ENCODE results near the gene SLC22A3. TPM values are rescaled to one million over a fixed set of nuclear protein-coding genes. Genes with fewer than 3 reads are reported as not detected.

Gene SLC22A3
- total RNA-seq, 1 experiment from 2014 or later, result 4.1 TPM

GRCh38 chr6:160319246-160319645 lies 28.9 kb upstream of the SLC22A3 start:
- no peak for TF ChIP-seq ESRRA (CRISPR knock-in tag; IDR thresholded peaks at IDR 0.05; ENCODE audit: borderline replicate concordance)
- TF ChIP-seq GTF2I (CRISPR knock-in tag; conservative IDR thresholded peaks at IDR 0.05), result no peak
- no peak for TF ChIP-seq NFYB (CRISPR knock-in tag; conservative IDR thresholded peaks at IDR 0.05; ENCODE audit: low read depth)
- TF ChIP-seq TP53 (CRISPR knock-in tag; IDR thresholded peaks at IDR 0.05), result no peak
- Mint-ChIP-seq H3K27ac (no peak overlapping the region), H3K4me1 (no peaks in the 10 kb centered on the region), H3K36me3 (peaks cover 3% of the 10 kb centered on the region; the same call in 1 of the 2 replicates), H3K27me3 (ENCODE audit: low read depth) (no peaks in the 10 kb centered on the region), H3K4me3 (no peak overlapping the region), H3K9me3 (peaks cover 21% of the 10 kb centered on the region)
- ChIA-PET CTCF (no interaction called here), POLR2A (no interaction called here)
- ATAC-seq (no peak), DNase-seq (ENCODE audit: low spot score) (no peak)

- Mint-ChIP-seq H3K9me3 (peaks cover 18% of the 10 kb centered on the region), H3K27ac (no peak overlapping the region), H3K4me3 (no peak overlapping the region), H3K36me3 (peaks cover 3% of the 10 kb centered on the region; the same call in 1 of the 2 replicates), H3K27me3 (ENCODE audit: low read depth) (no peaks in the 10 kb centered on the region), H3K4me1 (no peaks in the 10 kb centered on the region)
- ATAC-seq, result no peak
- ChIA-PET CTCF (no interaction called here), POLR2A (no interaction called here)
- TF ChIP-seq JAZF1 (CRISPR knock-in tag; IDR thresholded peaks at IDR 0.05) (no peak), PREB (CRISPR knock-in tag; IDR thresholded peaks at IDR 0.05; ENCODE audit: borderline replicate concordance) (no peak), EMX1 (CRISPR knock-in tag; IDR thresholded peaks at IDR 0.05) (no peak)
- no peak for DNase-seq (ENCODE audit: low spot score)
These were observed 26.3 kb upstream of the SLC22A3 start for GRCh38 chr6:160321729-160322505.

GRCh38 chr6:160327981-160328380 lies 20.2 kb upstream of the SLC22A3 start:
- ATAC-seq (no peak), DNase-seq (ENCODE audit: low spot score) (no peak)
- Mint-ChIP-seq H3K36me3 (0 out of 2 replicates have a peak, but pooled peaks cover 3% of the 10 kb centered on the region), H3K9me3 (peaks cover 10% of the 10 kb centered on the region; the same call in 1 of the 2 replicates), H3K4me1 (no peaks in the 10 kb centered on the region; the same call in 1 of the 2 replicates), H3K4me3 (no peak overlapping the region), H3K27ac (no peak overlapping the region), H3K27me3 (ENCODE audit: low read depth) (peaks cover 3% of the 10 kb centered on the region; the same call in 1 of the 2 replicates)
- ChIA-PET CTCF (no interaction called here), POLR2A (no interaction called here)
- no peak for TF ChIP-seq ETV6 (CRISPR knock-in tag; IDR thresholded peaks at IDR 0.05)
- TF ChIP-seq CREM (CRISPR knock-in tag; IDR thresholded peaks at IDR 0.05), result no peak
- TF ChIP-seq TEAD1 (CRISPR knock-in tag; IDR thresholded peaks at IDR 0.05), result no peak
- no peak for TF ChIP-seq TCF7 (CRISPR knock-in tag; IDR thresholded peaks at IDR 0.05; ENCODE audit: low read depth)
- no peak for TF ChIP-seq PRDM15 (CRISPR knock-in tag; IDR thresholded peaks at IDR 0.05)

- no peak for ATAC-seq
- H3K4me1 Mint-ChIP-seq, result no peaks in the 10 kb centered on the region; the same call in 1 of the 2 replicates
- CTCF ChIA-PET, result interaction anchor here (1.0 kb wide), 1 partner anchor 12 kb away, joined by 3 read pairs; no protein-coding TSS in a partner anchor
- TF ChIP-seq SMAD4 (CRISPR knock-in tag; IDR thresholded peaks at IDR 0.05) (no peak), NR3C1 (CRISPR knock-in tag; conservative IDR thresholded peaks at IDR 0.05; ENCODE audit: low read depth) (no peak), AR (CRISPR knock-in tag; IDR thresholded peaks at IDR 0.05) (no peak), HMGA2 (CRISPR knock-in tag; IDR thresholded peaks at IDR 0.05) (no peak), TEAD4 (CRISPR knock-in tag; IDR thresholded peaks at IDR 0.05) (no peak), JUN (CRISPR knock-in tag; IDR thresholded peaks at IDR 0.05) (no peak), TP53 (CRISPR knock-in tag; IDR thresholded peaks at IDR 0.05) (no peak), MAX (CRISPR knock-in tag; IDR thresholded peaks at IDR 0.05) (no peak), CREB1 (CRISPR knock-in tag; IDR thresholded peaks at IDR 0.05) (no peak)
These were observed 19.7 kb upstream of the SLC22A3 start for GRCh38 chr6:160328447-160328846.

More at GRCh38 chr6:160328447-160328846, 19.7 kb upstream of the SLC22A3 start:
- Mint-ChIP-seq H3K27me3 (ENCODE audit: low read depth) (peaks cover 6% of the 10 kb centered on the region; the same call in 1 of the 2 replicates), H3K4me3 (no peak overlapping the region), H3K27ac (no peak overlapping the region), H3K9me3 (peaks cover 14% of the 10 kb centered on the region; the same call in 1 of the 2 replicates), H3K36me3 (0 out of 2 replicates have a peak, but pooled peaks cover 3% of the 10 kb centered on the region)
- POLR2A ChIA-PET, result no interaction called here
- DNase-seq (ENCODE audit: low spot score), result no peak

All from WTC11 (cell line).